NCI-H1930 (cell line): ENCODE results near the gene KCNIP3.
"Not testable (repeated sequence)": the region's sequence is repeated elsewhere in the genome, so short reads cannot be mapped to it uniquely, and the experiment has no call there.

Experiments used
- DNase-seq, 2 experiments: peaks; one replicate each; lab custom pipeline; 2025; lab: John Stamatoyannopoulos, UW

Gene KCNIP3

DNA sequence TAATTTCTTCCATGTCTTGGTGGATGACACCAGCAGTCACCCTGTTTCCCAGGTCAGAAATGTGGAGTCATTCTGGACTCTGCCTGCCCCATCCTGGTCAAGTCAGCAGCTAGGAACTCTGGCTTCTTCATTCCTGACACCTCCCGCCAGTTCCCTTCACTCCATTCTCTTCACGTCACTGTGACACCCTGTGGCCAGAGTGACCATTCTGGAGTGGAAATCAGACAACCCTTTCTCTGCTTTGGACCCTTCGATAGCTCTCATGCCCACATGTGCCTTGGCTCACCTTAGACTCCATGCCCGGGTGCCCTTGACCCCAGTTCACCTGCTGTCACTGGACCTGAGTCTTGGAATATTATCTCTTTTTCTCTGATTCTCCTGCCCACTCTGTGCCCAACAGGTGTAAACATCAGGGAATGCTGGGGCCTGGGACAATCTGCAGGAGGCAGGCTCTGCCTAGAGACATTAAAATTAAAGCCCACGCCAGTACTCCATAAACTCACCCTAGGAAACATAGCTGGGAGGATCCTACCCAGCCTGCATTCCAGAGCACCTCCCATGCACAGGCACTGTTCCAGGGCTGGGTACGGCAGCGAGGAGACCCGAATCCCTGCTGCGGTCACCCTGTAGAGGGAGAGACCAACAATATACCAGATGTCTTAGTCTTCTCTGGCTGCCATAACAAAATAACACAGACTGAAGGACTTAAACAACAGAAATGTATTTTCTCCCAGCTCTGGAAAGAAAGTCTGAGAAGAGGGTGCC is 64.3 kb downstream of the KCNIP3 start:
- DNase-seq = no peak

DNA sequence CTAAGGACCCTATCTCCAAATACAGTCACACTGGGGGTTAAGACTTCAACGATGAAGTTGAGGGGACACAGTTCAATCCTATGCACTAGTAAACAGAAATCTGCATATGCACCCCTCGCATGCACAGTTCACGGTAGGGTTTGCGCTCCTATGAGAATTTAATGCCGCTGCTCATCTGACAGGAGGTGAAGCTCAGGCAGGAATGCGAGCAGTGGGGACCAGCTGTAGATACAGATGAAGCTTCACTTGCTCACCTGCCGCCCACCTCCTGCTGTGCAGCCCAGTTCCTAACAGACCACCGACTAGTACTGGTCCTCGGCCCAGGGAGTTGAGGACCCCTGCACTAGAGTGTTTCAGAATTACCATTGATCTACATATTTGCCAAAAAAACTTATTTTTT is 65.3 kb downstream of the KCNIP3 start:
- DNase-seq = no peak

DNA sequence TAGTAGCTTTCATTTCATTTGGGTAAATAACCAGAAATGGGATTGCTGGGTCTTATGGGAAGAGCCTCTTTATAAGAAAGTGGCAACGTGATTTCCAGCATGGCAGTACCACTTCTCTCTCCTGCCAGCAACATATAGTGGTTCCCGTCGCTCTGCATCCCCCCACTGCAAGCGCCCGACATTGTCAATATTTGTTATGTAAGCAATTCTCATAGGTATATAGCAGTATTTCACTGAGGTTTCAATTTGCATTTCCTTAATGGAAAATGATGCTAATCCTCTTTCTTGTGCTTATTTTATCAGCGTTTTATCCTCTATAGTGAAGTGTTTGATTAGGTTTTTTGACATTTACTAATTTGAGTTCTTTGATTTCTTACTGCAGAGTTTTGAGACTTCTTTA is 69.4 kb downstream of the KCNIP3 start:
- no peak for DNase-seq

DNA sequence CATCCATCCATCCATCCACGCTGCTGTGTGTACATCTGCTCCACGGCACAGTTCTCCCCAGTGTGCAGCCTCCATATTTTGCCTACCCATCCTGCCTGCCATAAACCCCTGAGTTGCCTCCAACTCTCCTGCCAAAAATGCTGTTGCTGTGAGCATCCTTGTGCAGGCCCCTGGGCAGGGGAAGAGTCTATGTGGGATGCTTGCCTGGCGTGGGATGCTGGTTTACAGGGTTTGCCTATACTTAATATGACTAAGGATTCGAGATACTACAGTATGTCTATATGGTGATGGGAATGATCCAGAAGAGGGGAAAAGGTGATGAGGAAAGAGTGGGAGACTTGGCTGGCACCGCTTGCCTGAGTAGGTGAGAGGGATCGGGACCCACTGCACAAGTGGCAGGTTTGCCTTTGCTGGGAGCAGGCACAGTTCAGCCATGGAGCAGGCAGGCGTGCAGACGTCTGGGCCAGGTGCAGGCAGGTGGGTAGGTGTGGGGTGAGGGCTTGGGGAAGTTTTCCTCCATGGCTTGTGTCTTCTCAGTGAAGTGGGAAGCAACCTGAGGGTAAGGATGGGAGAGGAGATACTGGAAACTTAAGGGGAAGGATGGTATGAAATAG is 75.2 kb downstream of the KCNIP3 start:
- DNase-seq = no peak

DNA sequence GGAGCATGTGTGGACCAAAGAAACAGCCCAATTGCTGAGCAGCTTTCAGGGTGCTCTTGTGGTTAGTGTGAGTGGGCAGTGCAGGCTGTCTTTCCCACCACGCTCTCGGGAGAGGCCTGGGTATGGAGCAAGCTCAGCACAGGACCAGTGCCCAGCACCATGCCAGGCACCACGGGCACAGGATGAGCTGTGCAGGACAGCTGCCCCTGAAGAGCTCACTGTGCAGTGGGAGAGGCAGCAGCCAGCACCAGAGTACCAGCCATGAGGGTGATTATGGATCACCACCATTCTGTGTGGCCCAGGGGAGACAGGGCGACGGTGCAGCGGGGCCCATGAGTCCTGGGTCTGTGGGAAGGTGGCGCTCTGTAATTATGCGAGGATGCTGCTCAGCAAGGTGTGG is 75.7 kb downstream of the KCNIP3 start:
- DNase-seq = no peak

DNA sequence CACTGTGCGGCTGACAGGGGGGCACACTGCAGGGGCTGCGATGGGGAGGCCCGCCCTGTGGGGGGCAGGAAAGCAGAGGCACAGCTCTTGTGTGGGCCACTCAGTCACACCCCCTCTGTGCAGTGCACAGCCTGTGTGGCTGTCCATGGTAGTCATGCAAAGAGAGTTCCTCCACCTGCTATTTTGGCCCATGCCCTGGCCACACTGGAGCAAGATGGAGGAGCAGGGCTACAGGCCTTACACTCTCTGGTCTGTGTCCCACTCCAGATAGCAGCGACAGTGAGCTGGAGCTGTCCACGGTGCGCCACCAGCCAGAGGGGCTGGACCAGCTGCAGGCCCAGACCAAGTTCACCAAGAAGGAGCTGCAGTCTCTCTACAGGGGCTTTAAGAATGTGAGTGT is 76.9 kb downstream of the KCNIP3 start:
- DNase-seq = no peak

DNA sequence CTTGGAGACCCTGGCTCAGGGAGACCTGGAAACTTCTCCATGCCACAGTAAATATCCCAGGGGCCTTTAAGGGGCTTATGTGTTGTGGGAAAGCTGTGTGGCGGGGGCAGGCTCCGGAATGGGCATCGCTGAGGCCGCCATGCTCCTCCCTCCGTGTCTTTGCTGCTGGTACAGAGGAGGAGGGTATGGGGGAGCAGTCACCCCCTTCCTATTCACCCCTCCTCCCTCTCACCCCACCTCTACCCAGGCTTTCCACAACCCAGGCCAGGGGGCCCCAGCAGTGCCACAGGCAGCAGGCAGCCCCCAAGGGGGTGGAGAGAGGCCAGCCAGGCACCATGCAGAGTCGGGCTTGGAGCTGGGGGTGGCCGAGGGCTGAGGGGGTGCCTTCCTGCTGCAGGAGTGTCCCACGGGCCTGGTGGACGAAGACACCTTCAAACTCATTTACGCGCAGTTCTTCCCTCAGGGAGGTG is 77.3 kb downstream of the KCNIP3 start:
- no peak for DNase-seq

DNA sequence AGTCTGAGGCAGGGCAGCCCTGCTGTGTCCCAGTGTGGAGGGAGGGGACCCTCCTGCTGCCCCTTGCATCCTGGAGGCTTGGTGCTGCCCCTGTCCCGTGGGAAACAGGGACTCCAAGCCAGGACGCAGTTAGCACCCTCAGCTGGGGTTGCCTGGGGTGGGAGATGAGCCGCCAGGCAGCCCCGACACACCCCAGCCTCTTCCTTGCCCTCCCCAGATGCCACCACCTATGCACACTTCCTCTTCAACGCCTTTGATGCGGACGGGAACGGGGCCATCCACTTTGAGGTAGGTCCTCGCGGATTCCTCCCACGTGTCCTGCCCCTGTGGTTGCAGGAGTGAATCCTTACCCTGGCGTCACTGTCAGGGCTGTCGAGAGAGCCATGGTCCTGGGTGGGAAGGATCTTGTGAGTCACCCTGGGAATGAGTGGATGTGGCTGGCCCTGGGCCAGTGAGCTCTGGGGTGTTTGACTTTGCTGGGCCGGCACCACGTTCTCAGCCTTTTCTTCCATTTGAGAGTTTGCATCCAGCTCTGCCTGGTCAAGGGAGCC is 77.8 kb downstream of the KCNIP3 start:
- no peak for DNase-seq

DNA sequence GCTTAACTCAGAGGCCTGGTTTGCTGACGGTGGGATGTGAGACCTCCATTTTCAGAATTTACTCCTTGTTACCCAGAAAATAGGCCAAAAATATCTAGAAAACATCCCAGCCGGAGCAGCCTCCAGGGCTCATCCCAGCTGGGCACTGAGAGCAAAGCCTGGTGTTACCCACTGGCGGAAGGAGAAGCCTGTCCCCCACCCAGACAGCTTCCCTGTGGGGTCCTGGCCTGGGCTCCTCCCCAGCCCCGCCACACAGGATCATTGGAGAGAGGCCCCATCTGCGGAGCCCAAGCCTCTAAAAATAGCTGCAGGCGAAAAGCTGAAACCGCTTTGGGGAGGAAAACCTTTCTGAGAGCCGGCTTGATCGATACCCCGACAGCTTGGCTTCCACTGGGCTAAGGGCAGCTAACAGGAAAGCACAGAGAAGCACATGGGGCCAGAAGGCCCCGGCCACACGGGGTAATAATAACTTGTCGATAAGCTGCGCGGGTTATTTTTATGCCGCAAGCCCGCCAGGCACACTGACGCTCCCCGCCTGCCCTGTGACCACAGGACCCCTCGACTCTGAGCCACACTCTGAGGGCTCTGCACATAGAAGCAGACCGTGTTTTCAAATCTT is 78.5 kb downstream of the KCNIP3 start:
- DNase-seq = no peak

DNA sequence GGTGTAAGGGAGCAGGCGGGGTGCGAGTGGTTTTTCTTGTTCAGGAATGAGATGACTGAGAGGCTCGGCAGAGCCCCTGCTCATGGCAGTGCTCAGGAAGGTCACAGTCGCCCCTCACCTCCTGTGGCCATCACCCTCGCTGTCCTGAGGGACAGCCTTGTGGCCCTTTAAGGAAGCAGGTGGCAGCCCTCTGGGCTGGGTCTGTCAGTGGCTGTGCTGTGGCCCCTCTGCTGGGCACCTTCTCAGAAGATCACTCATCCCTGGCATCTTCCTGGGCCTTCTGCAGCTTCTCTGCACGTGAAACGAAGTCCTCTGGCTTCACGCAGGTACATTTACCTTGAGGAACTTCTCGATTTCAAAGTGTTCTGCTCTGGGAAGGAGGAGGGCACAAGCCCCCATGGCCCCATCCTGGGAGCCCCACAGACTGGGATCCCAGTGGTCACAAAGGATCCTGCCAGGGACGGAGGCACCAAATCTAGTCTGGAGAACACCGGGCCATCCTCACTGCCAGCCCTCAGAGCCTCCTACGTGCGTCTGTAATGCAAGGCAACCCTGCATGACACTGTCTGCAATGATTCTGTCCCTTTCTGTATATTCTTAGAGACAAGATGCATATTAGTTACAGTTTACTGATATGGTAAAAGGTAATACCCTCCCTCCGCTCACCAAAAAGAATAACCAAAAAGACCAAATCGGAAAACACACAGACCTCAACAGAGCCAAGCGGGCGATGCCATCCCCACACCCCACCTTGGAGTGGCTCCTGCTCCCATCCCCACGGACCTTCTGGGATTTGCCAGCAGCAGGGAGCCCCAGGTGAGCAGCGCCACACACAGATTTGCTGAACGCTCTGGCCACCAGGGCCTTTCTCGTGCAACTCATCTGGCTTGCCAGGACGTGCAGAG is 79.4 kb downstream of the KCNIP3 start:
- DNase-seq = no peak

DNA sequence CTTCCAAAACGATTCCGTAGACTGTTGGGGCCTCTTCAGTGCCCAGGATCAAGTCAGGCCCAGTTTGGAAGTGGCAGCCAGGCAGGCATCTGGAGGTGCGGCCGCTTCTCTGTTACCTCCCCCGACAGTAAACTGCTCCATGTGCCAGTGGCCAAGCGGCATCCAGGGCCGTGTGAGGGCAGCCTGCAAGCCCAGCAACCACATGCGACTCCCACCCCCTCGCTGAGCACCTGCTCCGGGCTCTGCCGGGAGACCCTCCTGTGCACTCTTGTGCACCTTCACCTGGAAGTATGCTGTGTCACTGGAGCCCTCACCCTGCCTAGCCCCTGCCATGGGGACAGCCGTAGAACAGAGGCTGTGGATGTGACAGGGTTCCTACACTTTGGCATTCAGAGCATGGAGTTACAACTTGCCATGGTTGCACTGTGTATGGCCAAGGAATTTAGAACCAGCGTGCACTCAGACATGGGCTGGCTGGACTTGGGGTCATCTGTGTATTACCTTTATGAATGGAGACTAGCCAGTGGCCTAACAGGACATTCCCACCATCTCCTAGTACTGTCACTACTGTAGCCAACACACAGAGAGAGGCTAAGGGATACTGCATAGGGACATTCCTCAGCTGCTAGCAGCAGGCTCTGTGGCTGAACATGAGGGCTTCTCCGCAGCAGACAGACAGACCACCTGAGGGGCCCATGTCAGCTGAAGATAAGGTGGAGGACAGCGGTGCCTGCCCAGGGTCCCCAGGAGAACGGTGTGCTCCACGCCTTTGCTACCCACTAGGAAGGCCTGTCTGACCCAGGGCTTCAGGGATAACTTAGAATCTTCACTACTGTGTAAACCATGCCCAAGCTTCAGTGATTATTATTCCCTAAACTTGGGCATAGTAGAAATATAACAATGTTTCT is 80.3 kb downstream of the KCNIP3 start:
- no peak for DNase-seq

DNA sequence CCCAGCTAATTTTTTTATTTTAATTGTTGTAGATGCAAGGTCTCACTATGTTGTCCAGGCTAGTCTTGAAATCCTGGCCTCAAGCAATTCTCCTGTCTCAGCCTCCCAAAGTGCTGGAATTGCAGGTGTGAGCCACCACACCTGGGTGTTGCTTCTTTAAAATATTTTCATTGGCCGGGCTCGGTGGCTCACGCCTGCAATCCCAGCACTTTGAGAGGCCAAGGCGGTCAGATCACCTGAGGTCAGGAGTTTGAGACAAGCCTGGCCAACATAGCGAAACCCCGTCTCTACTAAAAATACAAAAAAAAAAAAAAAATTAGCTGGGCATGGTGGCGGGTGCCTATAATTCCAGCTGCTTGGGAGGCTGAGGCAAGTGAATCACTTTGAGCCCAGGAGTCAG is 81.1 kb downstream of the KCNIP3 start:
- not testable (repeated sequence) for DNase-seq

DNA sequence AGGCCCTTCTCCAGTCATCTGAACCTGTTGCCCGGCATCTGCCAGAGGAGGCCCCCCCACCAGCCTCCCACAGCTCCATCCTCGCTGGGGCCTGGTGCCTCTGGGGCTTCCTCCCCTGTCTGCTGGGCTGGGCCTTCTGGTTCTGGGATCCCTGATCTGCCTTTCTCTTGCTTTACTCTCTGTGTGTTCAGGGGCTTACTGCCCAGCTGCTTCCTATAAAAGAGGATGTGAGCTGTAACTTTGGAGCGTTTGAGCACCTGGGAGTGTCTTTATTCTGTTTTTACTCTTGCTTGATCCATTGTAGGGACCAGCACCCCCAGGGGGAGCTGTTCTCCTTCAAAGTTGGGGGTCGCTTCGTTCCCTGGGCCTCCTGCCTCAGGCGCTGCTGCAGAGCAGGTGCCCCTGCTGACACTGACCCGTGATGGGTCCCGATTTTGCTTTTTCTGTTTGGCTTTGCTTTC is 82.3 kb downstream of the KCNIP3 start:
- no peak for DNase-seq

DNA sequence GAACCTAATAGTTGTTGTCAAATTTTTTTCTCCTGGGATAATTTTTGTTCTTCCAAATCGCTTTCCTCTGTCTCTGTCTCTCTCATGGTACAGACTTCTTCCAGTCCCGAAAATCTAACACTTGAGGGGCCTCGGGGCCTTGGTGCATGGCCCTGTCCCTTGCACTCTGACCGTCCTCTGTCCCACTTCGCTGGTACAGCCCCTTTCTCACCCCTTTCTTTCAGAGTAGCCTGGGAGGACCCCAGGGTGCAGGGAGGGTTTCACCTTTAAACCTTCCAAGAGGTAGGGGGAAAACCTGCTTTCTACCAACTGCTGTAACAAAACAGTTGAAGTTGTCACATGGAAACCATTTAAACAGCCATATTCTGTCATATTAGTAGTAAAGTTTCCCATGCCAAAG is 83.1 kb downstream of the KCNIP3 start:
- DNase-seq = no peak

DNA sequence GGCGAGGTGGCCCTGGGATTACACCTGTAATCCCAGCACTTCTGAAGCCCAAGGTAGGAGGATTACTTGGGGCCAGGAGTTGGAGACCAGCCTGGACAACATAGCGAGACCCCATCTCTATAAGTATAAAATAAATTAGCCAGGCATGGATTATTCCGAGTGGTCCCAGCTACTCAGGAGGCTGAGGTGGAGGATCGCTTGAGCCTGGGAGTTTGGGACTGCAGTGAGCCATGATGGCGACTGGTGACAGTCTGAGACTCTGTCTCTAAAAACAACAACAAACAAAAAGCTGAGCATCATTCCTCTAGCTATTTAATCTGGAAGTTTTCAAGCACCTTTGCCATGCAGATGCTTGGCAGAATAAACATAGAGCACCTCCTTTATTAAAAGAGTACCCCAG is 83.6 kb downstream of the KCNIP3 start:
- DNase-seq = no peak

DNA sequence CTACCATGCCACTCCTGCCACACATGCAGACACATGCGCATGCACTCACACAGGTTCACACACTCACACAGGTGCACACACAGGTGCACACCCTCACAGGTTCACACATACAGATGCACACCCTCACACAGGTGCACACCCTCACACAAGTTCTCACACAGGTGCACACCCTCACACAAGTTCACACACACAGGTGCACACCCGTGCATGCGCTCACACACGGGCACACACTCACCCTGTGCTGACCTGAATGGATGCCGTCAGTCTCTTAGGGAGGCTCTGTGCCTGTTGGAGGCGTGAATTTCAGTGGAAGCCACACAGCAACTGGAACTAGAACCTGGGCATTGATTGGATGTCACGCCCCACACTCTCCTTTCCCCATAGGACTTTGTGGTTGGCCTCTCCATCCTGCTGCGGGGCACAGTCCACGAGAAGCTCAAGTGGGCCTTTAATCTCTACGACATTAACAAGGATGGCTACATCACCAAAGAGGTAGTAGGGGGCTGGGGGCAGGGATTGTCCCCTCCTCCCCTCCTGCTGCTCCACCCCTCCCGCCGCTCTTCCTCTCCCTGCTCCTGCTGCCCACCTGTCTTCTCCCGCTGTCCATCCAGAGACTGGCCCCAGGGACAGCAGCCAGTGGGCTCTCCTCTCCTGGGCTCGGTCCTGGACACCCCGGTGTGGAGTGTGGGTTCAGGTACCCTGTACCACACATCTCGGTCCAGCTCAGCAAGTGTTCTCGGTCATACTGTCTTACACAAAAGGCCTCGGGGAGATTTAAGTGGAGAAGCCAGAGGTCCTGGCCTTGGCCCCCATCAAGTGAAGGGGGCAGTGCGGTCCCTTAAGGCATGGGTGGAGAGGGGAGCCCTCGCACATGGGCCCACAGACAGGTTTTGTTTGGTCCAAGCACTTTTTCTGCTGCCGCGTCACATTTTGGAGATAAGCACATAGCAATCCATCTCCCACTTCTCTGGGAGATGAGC is 84.4 kb downstream of the KCNIP3 start:
- DNase-seq = no peak

DNA sequence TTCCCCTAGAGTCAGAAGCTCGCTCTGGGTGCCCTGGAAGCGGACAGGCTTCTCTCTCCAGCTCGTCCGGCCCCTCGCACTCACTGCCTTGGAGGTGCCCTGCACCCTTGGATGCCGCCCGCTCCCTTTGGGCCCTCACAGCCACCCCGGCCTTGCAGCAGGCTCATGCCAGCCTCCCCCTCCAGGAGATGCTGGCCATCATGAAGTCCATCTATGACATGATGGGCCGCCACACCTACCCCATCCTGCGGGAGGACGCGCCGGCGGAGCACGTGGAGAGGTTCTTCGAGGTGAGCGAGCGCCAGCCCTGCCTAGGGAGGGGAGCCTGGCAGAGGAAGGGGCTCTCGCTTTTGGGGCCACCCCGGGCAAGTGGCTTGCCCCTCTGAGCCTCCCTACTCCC is 85.0 kb downstream of the KCNIP3 start:
- DNase-seq = no peak

DNA sequence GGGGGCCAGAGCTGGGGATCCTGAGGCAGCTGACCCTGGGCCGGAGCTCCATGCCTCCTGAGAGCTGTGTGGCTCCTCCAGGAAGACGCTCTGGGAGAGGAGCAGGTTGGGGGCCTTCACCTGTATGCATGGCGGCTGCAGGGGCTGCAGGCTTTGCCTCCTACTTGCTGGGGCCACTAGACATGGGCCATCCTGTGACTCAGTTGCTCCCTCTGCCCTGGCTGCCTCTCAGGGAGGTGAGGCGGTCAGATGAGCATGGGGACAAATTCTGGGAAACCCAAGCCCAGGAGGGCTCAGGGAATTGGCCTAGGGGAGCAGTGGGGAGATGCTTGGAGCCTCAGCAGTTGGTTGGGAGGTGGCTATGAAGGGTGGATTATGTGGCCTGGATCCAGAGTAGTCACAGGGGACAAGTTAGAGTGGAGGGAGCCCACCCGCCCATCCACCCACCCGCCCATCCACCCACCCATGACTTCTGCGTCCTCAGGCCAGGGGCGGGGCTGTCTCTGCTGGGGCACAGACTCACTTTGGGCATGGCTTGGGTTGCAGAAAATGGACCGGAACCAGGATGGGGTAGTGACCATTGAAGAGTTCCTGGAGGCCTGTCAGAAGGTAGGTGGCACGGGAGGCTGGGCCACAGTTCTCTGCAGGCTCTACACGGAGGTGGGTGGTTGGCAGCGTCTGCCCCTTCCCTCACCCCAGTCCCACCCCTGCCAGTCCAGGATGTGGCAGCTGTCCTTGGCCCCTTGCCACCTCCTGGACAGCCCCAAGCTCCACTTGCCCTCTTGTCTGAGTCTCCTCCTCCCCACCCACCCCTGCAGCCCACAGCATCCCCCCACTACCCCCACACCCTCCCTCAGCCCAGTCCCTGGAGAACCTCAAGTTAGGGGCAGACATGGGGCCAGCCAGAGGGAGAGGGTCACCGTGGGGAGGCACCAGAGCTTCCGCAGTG is 85.8 kb downstream of the KCNIP3 start:
- DNase-seq = no peak
